ENCODE measurements around the gene GAR1.
"Not testable (repeated sequence)": the region's sequence is repeated elsewhere in the genome, so short reads cannot be mapped to it uniquely, and the experiment has no call there.

Gene GAR1

DNA sequence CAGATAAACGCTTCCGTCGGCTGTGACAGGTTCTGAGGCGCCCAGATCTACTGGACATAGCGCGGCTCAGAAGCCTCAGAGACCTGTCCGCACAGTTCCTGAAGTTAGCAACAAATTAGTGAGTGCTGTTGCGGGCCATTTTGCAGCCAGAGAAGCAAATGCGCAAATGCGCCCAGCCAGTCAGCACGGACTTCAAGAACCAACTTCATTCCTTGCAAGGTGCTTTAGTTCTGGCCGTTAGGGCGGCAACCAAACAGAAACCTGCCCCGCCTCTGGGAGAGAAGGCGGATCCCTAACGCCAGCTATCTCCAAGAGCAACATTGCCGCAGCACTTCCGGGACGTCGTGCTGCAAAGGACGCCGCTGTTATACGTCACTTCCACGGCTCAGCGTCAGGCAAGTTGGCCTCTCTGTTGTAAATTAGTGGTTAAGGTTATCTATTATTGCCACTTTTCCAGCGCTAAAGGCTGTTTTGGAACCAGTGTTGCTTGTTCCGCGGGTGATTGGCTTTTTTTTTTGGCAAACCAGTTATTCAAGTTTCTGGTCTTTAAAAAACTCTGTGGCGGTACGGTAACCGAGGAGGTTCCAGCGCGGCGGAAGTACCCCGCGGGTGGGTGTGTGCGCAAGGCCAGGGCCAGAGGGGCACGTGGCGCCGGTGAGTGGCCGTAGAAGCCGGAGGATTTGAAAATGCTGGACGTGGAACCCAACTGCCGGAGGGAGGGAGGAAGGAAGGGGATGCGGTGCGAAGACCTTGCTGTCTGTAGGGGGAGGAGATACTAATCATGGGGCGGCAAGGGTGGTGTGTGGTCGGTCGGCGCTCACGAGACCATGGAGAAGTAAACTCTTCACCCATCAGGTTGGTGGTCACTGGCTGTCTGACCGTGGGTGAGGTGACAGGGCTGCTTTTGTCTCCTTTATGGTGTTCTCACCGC, at the start of gene GAR1:
Gene GAR1 (plus strand): TSS at position 612 of the 931 bp plus-strand sequence. CDS start 403 bp downstream, outside the sequence.
- DNase-seq: peak; percentile 59

DNA sequence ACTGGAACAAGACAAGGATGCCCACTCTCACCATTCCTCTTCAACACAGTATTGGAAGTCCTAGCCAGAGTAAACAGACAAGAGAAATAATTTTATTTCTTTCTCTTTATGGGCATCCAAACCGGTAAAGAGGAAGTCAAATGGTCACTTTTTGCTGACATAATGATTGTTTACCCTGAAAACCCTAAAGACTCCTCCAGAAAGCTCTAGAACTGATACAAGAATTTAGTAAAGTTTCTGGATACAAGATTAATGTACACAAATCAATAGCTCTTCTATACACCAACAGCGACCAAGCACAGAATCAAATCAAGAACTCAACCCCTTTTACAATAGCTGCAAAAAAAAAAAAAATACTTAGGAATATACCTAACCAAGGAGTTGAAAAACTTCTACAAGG, 33.5 kb upstream of the GAR1 start:
- DNase-seq: not testable (repeated sequence)

DNA sequence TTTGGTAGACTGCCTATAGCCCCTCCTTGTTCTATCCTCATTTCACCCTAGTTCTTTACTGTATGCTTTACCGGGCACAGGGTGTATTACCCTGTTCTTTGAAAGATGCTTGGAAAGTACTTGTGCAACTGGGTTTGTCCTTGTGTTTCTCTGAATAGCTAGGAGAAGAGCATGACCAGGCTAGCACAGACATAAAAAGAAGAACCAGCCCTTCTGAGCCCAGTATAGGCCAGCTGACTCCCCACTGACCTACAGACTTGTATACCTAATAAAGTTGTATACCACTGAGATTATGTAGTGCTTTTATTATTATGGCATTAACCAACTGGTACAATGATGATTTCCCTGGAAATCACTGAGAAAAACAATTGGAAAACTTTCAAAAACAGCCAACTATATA, 28.7 kb upstream of the GAR1 start:
- no peak for DNase-seq

DNA sequence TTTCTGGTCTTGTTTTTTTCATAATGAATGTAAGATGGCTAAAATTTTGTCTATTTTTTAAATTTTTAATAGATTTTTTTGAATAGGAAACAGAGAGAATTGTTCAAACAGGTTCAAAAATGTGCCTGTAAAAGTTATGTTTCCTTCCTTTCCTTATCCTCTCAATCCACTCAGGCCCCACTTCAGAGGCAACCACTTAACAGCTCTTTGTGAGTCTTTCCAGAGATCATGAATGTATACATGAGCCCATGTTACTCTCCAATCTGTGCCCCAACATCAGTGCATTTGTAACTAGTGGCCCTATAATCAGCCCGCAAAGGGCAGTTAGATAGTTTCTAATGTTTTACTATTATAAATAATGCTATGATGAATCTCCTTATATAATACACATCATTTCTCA, 27.8 kb upstream of the GAR1 start:
- no peak for DNase-seq

DNA sequence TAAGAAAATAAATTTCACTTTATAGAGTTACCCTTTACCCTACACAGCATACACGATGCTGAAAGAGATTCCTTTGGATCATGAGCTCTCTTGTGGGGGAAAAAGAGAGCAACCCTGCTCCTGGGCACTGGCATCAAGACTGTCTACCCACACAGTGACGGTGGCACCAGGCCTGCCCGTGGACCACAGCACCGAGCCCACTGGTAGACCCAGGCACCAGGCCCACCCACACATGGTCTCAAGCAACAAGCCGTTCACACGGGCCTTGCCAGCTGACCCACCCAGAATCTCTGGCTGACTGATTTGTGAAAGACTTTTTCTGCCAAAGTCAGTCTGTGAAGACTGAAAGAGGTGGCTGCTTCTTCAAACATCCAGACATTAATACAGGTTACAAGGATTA, 20.5 kb upstream of the GAR1 start:
- no peak for DNase-seq

DNA sequence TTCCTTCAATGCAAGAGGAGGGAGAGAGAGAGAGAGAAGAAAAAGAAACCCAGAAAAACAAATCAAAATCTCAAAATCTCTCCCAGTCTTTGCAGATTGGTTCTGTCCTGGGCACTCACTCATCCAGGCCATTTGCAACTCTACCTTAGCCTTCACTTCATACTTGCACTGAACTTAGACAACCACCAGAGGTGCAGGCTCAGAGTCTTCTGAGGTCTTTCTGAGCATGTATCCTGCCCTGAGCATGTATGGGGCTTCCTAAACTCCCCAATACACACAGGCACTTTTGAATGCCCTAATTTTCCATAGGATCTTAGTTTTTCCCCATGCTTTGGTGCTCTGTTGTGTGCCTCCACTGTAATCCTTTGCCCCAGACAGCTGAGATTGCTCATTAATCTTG, 16.7 kb upstream of the GAR1 start:
- DNase-seq: no peak

DNA sequence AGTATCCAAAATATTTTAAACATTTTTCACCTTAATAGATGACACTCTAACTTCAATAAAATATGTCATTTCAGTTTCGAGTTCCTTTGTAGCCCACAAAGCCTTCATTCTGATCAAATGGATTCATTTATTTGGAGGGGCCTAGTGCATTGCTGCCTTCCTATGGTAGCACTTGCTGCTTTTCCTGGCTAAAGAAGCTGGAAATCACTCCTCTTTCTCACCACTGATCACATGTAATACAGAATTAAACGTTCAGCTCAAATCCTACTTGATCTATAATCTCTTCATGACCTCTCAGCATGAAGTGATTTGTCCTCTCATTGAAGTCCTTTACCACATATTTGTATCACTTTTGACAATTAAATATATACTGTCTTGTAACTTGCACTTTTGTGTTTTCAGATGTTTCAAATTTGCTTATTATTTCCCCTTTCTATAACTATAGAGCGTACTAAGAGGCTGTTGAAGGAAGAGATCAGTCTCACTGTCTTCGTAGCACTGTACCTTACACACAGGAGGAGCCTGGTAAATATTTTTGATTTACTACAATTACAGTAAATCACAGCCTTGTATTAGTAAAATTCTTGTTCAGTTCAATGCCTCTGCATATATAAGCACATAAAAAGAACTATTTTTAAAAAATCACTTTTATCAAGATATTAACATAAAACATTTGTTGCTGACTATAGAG, 14.3 kb upstream of the GAR1 start:
- no peak for DNase-seq

DNA sequence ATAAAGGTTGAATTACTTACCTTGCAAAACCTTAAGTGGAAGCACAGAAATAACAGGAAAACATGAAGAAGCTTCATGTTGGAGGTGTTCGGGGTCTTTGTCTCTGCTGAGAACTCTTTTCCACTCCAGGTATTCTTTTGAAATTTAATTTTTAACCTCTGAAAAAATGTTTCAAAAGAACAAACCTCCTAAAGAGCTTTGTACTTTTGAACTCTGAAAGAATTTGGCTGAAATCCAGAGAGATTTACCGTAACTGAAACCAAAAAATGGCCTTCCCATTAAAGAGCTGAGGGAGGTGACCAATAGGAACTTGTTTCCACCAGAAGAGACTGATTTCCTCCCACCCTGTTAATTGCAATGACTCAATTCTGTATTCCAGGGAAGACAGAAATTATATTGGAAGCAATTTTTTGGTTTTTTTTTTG, 13.7 kb upstream of the GAR1 start, which contains the start of gene CFI:
Gene CFI (minus strand): TSS at position 105 of the 425 bp plus-strand sequence. CDS start 28 bp downstream, at position 77.
- no peak for DNase-seq

DNA sequence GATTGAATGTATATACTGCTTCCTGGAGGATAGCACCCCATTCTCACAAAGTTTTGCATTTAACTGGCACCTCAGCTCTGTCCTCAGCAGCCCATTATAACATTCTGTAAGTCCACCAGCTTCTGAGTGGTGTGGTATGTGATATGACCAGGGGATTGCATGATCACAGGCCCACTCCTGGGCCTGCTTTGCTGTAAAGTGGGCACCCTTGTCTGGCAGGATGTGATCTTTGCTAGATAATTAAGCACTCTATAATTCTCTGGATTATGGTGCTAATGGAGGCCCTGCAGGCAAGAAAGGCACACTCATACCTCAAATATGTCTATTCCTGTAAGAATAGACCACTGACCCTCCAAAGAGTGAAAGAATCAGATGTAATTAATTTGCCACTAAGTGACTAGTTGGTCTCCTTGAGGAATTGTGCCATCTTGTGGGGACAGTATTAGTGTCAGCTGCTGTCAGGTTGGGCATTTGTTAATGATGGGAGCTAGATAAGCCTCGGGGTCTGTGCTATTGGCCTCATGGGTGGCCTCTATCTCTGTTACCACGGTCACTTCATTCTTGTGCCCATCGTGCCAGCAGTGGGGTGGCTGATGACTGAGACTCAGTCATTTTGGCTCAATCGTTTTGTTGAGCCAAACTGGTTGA, 11.5 kb upstream of the GAR1 start:
- peak; percentile 4 for DNase-seq

DNA sequence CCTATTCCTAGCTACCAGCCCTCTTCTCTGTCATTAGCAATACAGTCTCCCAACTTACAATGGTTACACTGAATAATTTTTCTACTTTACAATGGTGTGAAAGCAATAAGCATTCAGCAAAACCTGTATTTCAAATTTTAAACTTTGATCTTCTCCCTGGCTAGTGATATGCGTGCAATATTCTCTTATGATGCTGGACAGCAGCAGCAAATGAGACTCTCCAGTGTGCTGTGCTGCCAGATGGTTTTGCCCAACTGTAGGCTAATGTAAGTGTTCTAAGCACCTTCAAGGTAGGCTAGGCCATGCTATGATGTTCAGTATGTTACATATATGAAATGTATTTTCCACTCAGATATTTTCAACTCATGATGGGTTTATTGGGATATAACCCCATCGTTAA, 5.9 kb upstream of the GAR1 start:
- DNase-seq: no peak

DNA sequence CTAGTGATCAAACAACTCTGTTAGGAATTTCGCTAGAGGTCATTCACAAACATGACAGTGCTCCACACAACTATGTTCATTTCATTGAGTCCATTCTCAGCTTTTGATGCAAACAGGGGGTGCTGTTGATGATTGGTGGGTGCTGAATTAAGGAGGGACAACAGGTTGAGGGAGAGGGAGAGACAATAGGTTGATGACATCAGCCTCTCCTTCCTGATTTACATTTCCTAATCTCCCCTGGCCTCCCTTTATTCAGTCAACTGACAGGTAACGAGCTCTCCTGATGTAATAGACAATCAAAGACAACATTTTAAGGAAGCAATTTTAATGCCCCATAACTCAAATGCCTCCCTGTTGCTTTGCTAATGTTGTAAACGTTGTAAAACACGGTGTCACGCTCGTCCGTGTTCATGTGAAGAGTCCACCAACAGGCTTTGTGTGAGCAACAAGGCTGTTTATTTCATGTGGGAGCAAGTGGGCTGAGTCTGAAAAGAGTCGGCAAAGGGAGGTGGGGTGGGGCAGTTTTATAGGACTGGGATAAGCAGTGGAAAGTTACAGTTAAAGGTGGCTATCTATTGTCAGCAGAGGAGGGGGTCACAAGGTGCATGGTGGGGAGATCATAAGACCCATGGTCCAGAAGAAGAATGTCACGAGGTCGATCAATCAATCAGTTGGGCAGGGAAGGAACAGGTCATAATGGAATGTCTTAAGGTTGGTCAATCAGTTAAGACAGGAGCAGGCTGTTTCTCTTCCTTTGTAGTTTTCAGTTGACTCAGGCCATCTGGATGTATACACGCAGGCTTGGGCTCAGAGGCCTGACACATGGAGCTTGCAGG, 4.8 kb upstream of the GAR1 start:
- DNase-seq: no peak

DNA sequence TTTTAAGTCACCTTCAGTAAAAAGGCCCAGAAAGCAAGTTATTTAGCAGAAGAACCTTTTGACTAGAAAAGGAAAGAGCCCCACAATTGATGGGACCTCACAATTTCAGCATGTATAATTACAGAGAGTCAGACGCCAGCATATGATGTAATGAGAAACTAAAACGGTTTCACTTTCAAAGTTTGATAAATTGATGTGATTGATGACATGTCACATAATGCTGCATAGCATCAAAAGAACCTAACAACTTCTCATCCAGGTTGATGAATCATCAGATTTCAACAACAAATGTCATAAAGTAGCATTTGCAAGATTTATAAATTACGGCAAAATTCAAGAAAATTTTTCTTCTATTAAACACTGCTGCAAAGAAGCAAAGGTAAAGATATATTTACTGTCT, 3.9 kb upstream of the GAR1 start:
- no peak for DNase-seq

DNA sequence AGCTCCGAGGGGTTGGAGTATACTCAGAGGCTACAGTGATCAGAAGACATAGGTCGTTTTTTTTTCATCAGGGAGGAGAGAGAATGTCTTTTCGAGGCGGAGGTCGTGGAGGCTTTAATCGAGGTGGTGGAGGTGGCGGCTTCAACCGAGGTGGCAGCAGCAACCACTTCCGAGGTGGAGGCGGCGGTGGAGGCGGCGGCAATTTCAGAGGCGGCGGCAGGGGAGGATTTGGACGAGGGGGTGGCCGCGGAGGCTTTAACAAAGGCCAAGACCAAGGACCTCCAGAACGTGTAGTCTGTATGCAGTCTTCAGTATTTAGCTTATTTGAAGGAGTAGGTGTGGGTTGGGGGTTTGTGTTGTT, 500 bp downstream of the GAR1 start:
- DNase-seq: no peak

DNA sequence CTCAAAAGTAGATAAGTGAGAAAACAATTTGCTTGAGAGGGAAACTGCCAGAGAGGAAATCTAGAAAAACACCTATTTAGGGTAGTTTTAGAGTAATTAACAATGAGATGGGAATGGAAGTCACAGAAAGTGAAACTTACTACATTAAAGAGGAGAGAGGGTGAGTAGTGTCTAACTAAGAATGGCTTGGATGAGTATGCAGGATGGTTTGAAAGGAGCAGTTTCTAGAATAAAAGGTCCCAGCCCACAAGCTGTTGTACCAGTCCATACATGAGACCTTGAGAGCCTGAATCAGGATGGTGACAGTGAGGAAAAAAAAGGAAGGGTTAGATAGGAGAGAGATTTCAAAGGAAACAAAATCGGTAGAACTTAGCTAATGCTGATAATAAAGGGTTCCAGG, 1.3 kb downstream of the GAR1 start:
- no peak for DNase-seq

DNA sequence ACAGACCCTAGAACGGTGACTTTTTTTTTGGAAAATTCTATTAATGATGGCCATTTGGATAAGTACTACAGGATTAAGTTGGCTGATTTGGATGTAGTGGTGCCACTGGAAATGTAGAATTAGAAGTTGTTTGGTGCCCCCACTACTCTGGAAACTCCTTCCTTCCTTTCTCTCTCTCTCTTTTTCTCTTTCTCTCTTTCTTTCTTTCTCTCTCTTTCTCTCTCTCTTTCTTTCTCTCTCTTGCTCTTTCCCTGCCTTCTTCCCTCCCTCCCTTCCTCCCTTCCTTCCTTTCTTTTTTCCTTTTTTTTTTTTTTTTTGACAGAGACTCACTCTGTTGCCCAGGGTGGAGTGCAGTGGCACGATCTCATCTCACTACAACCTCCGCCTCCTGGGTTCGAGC, 2.7 kb downstream of the GAR1 start:
- no peak for DNase-seq

DNA sequence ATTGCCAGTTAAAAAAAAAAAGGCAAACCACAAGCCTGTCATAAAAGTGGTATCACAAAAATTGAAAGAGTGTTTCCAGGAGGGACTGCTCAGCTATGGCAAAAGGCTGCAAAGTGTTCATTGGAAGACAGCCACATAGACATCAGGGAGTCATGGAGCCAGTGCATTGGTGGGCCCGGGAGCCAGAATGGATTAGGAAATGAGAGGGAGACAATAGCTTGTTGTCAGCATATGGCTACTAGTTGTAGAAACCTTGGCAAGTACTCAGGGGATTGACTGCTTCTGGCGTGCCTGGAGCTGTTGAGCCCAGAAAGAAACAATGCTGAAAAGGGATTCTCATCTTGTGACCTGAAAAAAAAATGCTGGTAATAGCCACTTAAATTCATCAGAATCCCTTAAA, 5.0 kb downstream of the GAR1 start:
- no peak for DNase-seq

DNA sequence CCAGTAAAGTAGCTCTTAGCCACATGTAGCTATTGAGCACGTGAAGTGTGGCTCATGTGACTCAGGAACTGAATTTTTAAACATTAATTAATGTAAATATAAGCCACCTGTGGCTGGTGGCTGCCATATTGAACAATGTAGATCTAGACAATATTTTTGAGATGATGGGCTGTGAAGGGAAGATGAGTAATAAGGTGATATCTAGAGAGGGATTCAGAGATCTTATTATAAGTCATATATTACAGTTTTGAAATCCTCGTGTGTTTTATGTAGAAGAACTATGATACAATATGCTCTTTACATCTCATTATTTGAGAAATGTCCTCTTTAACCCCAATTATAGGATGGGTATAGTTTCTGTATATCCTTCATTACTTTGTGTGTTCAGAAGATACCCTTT, 5.6 kb downstream of the GAR1 start:
- DNase-seq: no peak

DNA sequence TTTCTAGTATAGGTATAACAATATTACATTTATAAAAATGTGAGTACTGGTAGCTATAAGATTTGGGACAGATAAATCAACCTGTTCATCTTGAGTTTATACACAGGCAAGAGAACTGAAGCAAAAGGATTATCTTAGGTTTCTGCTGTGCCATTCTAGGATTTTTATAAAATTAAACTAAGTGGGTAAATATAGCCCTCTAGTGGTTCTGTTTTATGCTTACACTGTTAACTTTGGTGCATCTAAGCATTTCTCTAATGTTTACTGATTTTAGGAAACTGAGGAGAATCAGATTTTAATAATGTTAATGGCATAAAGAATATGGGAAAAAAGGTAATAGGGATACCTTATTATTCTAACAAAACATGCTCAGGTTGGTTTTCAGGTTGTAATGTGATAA, 11.2 kb downstream of the GAR1 start:
- peak; percentile 3 for DNase-seq

DNA sequence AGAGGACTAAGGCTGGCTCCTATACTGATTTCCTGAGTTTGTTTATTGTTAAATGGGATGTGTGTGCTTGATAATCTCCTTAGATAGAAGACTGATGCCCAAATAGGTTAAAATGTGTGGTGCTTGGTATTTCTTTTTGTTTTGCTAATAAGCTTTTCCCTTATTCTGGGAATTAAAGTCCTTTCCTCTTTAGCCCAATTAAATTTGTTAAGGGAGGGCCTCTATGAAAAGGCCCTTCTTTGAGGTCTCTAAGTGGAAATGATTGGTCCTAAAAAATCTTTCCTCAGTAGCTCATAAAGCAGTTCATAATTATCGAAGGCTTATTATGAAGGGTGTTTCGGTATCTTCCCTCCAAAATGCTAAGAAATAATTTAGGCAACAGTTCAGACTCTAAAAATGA, 12.1 kb downstream of the GAR1 start, which contains the start of gene RRH:
Gene RRH (plus strand): TSS at position 301 of the 400 bp plus-strand sequence. CDS start 56 bp downstream, at position 357.
- no peak for DNase-seq

DNA sequence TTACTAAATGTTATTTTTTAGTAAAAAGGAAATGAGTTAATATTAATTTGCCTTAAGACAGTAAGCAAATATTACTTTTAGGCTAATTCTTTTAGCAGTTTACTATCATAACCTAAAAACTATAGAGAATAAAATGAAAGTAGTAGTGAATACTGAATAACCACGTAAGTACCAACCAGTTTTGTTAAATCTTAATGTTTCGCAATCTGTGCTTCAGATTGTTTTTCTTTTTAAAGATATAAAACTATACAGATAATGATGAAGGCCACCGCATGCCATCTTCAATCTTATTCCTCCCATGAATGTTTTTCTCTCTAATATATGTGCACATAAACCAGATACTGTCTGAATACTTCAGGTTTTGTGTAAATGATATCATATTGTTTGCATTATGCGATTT, 18.2 kb downstream of the GAR1 start:
- no peak for DNase-seq

DNA sequence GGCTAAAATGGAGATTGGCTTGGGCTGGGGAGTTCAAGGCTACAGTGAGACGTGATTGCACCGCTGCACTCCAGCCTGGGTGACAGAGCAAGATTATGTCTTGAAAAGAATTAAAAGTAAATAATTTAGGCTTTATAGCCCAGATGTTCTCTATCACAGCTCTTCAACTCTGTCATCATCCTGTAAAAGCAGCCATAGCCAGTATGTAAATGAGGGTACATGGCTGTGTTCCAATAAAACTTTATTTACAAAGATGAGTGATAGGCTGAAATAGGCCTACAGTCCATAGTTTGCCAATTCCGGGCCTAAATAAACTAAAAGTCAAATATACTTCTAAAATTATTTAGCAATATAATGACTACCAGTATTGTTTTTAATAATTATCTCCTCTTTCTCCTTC, 21.4 kb downstream of the GAR1 start:
- no peak for DNase-seq

DNA sequence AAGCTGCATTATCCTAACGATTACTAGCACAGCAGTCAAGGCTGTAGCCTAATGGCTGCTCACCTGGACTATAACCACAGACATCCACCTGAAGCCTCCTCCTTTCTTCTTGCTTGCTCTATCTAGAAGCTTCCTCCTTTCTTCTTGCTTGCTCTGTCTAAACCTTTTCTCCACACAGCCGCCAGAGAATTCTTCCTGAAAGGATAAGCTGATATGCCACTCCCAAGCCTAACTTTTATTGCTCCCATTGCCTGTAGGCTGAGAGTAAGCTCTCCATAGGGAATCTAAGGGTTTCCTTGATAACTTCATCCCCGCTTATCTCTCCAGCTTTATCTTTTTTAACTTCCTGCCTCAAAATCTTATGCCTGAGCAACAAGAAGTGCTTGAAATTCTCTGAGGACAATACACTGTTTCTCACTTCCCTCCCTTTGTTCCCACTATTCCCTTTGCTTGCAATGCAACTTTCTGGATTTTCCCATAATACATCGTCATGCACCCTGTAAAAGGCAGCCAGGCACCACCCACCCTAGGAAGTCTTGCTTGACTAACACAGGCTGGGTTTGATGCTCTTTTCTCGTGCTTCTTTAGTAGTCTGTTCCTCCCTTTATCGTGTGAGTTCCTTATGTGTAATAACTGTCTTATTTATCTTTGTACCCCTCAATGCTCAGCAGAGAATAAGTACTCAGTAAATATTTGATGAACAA, 31.0 kb downstream of the GAR1 start:
- no peak for DNase-seq

All from NCI-H1417 treated with DMSO at 0.1 percent for 48 hours (cell line).